Stimulated activated CD4-positive, alpha-beta T cell treated with anti-CD3 and anti-CD28 coated beads, Interleukin-15, amount 100 ng/mL, for 24 hours (primary cell): ENCODE results near the gene FAS.

Experiments
- DNase-seq: peaks from one replicate; pipeline ENCODE4 v3.0.0-alpha.2; 2020

Gene FAS

GRCh38 chr10:89047397-89047796, 56.8 kb downstream of the FAS start:
- DNase-seq, result no peak

- no peak for DNase-seq
Measured at GRCh38 chr10:89051593-89051992, 61.0 kb downstream of the FAS start.

GRCh38 chr10:89053555-89053954, 63.0 kb downstream of the FAS start:
- DNase-seq, result no peak

DNA sequence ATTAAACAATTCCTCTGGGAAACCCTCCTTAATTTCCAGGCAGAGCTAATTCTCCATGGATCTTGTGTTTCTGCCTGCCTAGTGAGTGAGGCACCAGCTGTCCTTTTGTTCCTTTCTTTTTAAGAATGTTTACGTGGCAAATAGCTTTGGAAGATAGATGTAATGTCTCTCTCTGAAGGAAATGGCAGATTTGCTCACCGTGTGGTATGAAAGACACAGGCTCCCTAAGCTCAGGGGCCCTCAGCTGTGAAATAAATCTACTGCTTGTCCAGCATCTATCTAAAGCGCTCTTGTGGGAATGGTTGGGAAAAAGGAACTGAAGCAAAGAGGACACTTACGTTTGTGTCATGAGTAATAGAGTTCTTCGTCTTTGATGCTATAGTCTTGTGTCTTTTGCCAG, 64.6 kb downstream of the FAS start:
- no peak for DNase-seq

- DNase-seq, result peak; percentile 14
Measured at GRCh38 chr10:89062861-89063260, 72.3 kb downstream of the FAS start.

- no peak for DNase-seq
Measured at GRCh38 chr10:89063465-89063864, 72.9 kb downstream of the FAS start.

DNA sequence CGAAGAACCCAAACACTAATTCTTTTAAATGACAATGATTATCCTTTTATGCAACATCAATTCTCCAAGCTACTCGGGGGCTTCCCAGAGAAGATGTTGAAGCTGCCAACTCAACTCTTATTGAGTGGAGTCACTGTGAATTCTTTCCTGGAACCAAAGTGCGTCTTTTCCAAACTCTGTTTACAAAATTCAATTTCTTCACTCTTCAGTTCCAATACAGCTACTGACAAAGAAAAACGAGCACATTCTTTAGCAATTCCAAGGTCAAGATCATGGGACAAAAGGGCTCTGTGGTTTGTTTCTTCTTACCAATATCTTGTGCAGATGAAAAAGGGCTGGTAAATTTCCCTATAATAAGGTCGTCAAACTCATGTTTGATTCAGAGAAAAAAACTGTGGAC, 74.2 kb downstream of the FAS start:
- DNase-seq, result no peak
